Activated naive CD8-positive, alpha-beta T cell treated with anti-CD3 and anti-CD28 coated beads, Interleukin-2, amount 10 ng/mL, durations not matched to agents 7 days and 5 days (primary cell): ENCODE data around the gene ANKS3. TPM values are rescaled to one million over a fixed set of nuclear protein-coding genes. Genes with fewer than 3 reads are reported as not detected.
"Not testable (repeated sequence)": the region's sequence is repeated elsewhere in the genome, so short reads cannot be mapped to it uniquely, and the experiment has no call there.

ENCODE experiments used
- ATAC-seq: fragments of 150-1000 bp; cut with Tn5 transposase; one replicate; pipeline ENCODE4 v1.10.0; 2021; ENCODE audit warnings: low read depth, moderate library complexity
- POLR2A ChIA-PET: fragments of 350-600 bp; sonication (Branson Sonifier 250); formaldehyde crosslinking; loops from one replicate; lab custom pipeline; 2021; ENCODE audit warnings: antibody characterized with exemption; lab: Charles Lee
- DNase-seq: peaks from one replicate; pipeline ENCODE4 v3.0.0; 2021
- H3K27ac Mint-ChIP-seq: one replicate; pipeline ENCODE4 v1.8.0; 2022; ENCODE audit warnings: mild to moderate bottlenecking, mixed read lengths
- H3K27me3 Mint-ChIP-seq: one replicate; pipeline ENCODE4 v1.8.0; 2022; ENCODE audit warnings: mild to moderate bottlenecking, moderate library complexity, mixed read lengths
- H3K36me3 Mint-ChIP-seq: one replicate; pipeline ENCODE4 v1.8.0; 2021; ENCODE audit warnings: mild to moderate bottlenecking, mixed read lengths
- H3K4me1 Mint-ChIP-seq: one replicate; pipeline ENCODE4 v1.8.0; 2021; ENCODE audit warnings: mixed read lengths
- H3K4me3 Mint-ChIP-seq: one replicate; pipeline ENCODE4 v1.8.0; 2022; ENCODE audit warnings: mild to moderate bottlenecking, moderate library complexity, mixed read lengths
- H3K9me3 Mint-ChIP-seq: one replicate; pipeline ENCODE4 v1.8.0; 2021; ENCODE audit warnings: mixed read lengths
- total RNA-seq, 2 experiments: library from RNA; stranded (reverse); gene quantifications; one replicate each; pipeline ENCODE4 v1.2.3, GENCODE V29; 2021

The ANKS3 gene
- total RNA-seq, 2 experiments from 2014 or later, result 20.4 to 20.5 TPM

DNA sequence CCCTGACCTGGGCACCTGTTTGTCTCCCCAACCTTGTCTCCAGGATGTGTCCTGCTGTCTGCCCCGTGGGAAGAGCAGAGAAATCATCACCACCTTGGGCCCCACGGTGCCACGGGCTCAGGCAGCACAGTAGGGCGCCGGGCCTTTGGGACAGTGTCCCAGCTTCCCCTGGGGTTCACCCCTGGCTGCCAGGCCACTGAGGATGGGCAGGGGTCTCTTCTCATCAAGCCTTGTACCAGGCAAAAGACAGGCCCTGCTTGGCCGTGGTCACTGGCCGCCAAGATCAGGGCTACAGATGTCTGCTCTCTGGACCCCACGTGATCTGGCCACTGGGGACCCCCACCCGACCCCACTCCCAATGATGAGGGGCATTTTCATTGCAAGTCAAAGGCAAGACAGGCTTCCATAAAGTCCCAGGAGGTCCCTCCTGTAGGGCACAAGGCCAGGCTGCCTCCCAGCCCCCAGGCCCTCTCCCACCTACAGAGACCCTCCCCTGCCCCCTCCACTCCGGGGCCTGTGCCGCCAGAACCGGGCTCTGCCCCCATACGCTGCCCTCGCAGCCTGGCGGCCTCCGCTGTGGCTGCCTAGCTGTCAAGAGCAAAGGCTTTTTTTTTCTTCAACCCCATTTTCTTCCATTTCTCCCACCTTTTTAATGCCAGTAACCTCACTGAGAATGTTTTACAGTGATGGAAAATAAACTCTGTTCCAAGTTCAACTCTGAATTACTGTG is 14.8 kb upstream of the ANKS3 start:
- H3K9me3 Mint-ChIP-seq, result no peaks in the 10 kb centered on the region
- H3K27ac Mint-ChIP-seq, result peak overlapping the region; percentile 77
- H3K27me3 Mint-ChIP-seq, result no peaks in the 10 kb centered on the region
- peak overlapping the region; percentile 16 for H3K4me3 Mint-ChIP-seq
- H3K36me3 Mint-ChIP-seq, result peaks cover 2% of the 10 kb centered on the region
- POLR2A ChIA-PET, result interaction anchor here (0.7 to 4.0 kb wide), 4 partner anchors 12 to 25 kb away, joined by 3 to 28 read pairs (median 6); partner anchors contain the start of genes ANKS3, DNAAF8 and ZNF500
- DNase-seq (no peak), ATAC-seq (no peak)
- peaks cover 16% of the 10 kb centered on the region for H3K4me1 Mint-ChIP-seq

DNA sequence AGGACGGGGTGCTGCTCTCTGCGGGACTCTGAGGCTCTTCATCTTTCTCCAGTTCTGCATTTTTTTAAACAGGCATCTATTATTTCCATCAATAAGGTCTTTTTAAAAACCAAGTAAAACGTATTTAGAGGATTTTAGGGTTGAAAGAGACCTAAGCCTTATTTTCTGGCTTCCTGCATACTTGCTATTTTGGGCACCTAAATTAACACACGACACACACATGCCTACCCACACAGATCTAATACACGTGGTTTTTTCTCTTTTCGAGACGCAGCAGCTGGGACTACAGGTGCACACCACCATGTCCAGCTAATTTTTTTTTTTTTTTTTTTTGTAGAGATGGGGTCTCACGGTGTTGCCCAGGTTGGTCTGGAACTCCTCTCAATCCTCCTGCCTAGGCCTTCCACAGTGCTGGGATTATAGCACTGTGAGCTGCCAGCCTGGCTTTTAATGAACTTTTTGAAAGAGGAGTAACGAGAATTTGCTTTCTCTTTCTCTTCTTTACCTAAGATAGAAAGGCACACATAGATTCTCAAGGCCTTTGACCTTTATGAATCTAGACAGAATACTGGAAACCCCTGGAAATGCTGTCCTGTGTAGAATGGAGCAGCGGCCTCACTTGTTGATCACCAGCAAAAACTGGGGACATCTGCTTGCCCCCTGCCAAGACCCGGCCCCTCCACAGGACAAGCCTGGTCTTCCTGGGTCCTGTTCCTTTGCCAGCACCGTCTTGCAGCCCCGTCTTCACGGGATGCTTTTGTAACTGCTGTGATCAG is 14.0 kb upstream of the ANKS3 start:
- peak; percentile 44 for ATAC-seq
- peaks cover 2% of the 10 kb centered on the region for H3K36me3 Mint-ChIP-seq

DNA sequence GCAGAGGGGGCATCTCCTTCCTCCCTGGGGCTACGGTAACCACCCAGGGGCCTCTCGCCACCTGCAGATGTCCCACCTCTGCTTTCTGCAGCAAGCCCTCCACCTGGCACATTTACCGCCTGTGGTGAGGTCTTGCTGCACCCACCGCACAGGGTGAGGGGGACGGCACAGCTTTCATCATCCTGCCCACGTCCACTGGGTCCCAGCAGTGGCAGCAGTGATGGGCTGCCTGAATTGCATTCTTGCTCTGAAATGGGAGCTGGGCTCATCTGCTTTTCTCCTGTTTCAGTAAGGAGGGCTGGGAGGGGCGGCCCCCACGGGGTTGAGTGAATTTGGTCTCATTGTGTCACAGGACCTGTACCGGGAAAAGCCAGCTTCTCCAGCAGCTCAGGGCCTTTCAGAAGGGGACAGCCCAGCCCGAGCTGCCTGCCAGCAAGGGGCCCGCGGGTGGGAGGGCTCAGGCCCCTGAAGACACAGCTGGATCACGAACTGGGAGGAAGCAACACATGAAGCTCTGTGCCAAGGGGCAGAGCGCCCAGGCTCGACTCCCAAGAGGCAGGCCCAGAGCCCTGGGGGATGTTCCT is 13.0 kb upstream of the ANKS3 start:
- DNase-seq (no peak), ATAC-seq (no peak)
- Mint-ChIP-seq H3K27me3 (peaks cover 2% of the 10 kb centered on the region), H3K4me1 (peaks cover 23% of the 10 kb centered on the region), H3K9me3 (no peaks in the 10 kb centered on the region), H3K27ac (peak overlapping the region; percentile 77), H3K4me3 (no peak overlapping the region), H3K36me3 (peaks cover 2% of the 10 kb centered on the region)
- POLR2A ChIA-PET, result interaction anchor here (1.1 to 4.0 kb wide), 5 partner anchors 8 to 99 kb away, joined by 3 to 28 read pairs (median 6); partner anchors contain the start of genes ANKS3, DNAAF8, NUDT16L1 and ZNF500

More for the DNA sequence above, 14.0 kb upstream of the ANKS3 start:
- H3K9me3 Mint-ChIP-seq, result no peaks in the 10 kb centered on the region
- no peaks in the 10 kb centered on the region for H3K27me3 Mint-ChIP-seq
- peak overlapping the region; percentile 77 for H3K27ac Mint-ChIP-seq
- no peak for DNase-seq
- peaks cover 22% of the 10 kb centered on the region for H3K4me1 Mint-ChIP-seq
- POLR2A ChIA-PET, result interaction anchor here (1.0 to 4.0 kb wide), 6 partner anchors 9 to 98 kb away, joined by 3 to 28 read pairs (median 6); partner anchors contain the start of genes ANKS3, DNAAF8, NUDT16L1 and ZNF500
- peak overlapping the region; percentile 49 for H3K4me3 Mint-ChIP-seq

DNA sequence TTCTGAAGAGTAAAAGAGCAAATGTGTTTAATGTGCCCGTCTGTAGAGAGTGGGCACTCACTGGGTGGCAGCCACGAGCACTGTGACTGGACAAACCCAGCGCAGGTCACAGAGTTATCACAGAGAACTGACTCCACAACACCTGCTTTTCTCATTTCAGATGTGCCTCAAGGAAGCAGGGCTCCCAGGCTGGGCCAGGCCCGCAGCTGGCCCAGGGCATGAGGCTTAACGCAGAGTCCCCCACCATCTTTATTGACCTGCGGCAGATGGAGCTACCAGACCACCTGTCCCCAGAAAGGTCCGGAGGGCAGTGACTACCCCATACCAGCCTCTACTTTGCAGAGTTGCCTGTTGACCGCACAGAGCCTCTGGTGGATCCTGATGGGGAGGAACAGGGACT is 12.1 kb upstream of the ANKS3 start:
- Mint-ChIP-seq H3K4me1 (peaks cover 23% of the 10 kb centered on the region), H3K36me3 (no peaks in the 10 kb centered on the region), H3K9me3 (no peaks in the 10 kb centered on the region), H3K4me3 (no peak overlapping the region), H3K27ac (no peak overlapping the region), H3K27me3 (peaks cover 4% of the 10 kb centered on the region)
- ATAC-seq (no peak), DNase-seq (no peak)
- POLR2A ChIA-PET, result interaction anchor here (1.9 to 4.0 kb wide), 2 partner anchors 11 to 53 kb away, joined by 6 to 28 read pairs; partner anchors contain the start of genes ANKS3, DNAAF8 and NUDT16L1

DNA sequence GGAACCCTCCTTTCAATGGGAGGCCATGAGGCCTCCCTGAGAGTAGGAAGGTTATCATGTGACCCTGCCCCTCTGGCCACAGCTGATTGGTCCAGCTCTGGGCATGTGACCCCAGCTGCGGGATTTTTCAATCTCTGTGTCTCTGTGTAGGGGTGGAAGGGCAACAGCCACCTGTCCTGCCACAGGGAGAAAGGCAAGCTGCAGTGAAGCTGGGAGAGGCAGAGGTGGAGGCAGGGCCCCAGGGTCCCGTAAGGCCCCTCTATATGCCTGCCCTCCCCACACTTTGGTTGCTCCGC is 11.2 kb upstream of the ANKS3 start:
- POLR2A ChIA-PET, result interaction anchor here (2.3 kb wide), 1 partner anchor 11 kb away, joined by 9 read pairs; the partner anchor contains the start of genes ANKS3 and DNAAF8
- DNase-seq, result no peak
- no peaks in the 10 kb centered on the region for H3K36me3 Mint-ChIP-seq
- H3K27ac Mint-ChIP-seq, result no peak overlapping the region
- no peaks in the 10 kb centered on the region for H3K9me3 Mint-ChIP-seq
- no peak overlapping the region for H3K4me3 Mint-ChIP-seq
- no peak for ATAC-seq
- peaks cover 23% of the 10 kb centered on the region for H3K4me1 Mint-ChIP-seq
- peaks cover 4% of the 10 kb centered on the region for H3K27me3 Mint-ChIP-seq

DNA sequence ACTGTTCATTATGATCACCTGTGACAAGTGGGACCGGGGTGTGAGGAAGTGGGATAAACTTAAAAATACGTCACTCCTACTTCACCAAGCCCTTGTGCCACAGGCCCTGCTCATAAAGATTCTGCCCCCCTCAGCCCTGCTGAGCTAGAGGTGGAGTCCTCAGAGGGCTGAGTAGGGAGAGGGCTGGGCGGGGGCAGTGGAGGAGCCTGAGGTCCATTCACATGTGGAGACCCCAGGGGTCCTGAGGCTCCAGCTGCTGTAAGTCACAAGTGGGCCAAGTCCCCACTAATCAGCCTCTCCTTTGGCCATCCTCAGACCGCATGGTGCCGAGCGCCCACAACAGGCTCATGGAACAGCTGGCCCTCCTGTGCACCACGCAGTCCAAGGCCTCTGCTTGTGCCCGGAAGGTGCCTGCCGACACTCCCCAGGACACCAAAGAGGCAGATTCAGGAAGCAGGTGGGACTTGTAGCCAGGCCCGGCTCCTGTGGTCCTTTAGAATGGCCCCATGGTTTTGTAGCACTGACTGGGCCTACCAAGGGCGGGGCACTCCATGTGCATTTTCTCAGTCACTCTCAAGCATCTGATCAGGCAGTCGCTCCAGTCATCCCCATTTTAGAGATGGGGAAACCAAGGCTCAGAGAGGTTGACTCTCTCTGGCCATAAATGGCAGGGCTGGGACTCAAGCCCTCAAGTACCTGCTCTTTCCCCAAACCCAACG is 10.6 kb upstream of the ANKS3 start:
- Mint-ChIP-seq H3K4me1 (peaks cover 23% of the 10 kb centered on the region), H3K4me3 (no peak overlapping the region), H3K27ac (no peak overlapping the region), H3K27me3 (peaks cover 4% of the 10 kb centered on the region), H3K9me3 (no peaks in the 10 kb centered on the region), H3K36me3 (no peaks in the 10 kb centered on the region)
- no peak for ATAC-seq
- no peak for DNase-seq
- POLR2A ChIA-PET, result interaction anchor here (2.3 kb wide), 1 partner anchor 10 kb away, joined by 9 read pairs; the partner anchor contains the start of genes ANKS3 and DNAAF8

DNA sequence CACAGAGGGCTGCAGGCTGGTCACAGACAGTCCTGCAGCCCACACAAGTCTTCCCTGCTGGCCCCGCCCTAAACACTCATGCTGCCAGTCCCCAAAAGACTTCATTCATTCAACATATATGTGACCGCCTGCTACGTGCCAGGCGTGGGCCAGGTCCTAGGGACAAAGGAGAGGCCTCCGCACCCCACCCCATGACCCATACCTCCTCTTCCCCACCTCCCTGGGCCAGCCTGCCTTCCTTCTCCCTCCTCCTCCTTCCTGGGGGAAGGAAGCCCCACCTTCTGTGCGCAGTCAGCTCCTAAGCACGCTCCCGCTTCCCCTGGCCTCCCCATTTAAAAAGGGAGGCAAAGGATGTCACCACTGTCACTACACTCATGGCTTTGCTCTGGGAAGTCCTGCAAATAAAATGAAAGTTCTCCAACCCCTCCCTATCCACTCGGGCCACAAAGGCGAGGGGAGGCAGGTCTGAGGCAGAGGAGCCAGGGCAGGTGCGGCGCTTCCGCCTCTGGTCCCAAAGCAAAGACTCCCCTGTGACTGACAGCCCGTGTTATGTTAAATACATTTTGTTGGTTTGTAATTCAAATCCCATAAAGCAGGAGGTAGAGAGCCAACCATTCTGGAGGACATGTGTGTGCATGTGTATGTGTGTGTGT is 9.3 kb upstream of the ANKS3 start:
- peak overlapping the region; percentile 76 for H3K4me3 Mint-ChIP-seq

DNA sequence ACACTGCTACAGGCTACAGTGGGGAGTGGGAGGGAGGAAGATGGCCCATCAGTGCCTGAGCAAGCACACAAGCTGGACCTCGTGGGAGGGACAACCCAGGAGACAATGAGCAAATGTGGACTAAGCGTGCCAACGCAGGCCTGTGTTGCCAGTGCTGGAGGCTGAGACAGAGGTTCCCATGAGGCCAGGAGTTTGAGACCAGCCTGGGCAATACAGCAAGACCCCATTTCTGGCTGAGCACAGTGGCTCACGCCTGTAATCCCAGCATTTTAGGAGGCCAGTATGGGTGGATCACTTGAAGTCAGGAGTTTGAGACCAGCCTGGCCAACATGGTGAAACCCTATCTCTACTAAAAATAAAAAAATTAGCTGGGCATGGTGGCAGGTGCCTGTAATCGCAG is 4.3 kb upstream of the ANKS3 start:
- not testable (repeated sequence) for DNase-seq, H3K27me3 Mint-ChIP-seq, H3K9me3 Mint-ChIP-seq, ATAC-seq, H3K36me3 Mint-ChIP-seq, H3K4me3 Mint-ChIP-seq
- POLR2A ChIA-PET, result interaction anchor here (1.2 kb wide), 1 partner anchor 9 kb away, joined by 4 read pairs; no protein-coding TSS in a partner anchor
- Mint-ChIP-seq H3K27ac (peak overlapping the region; percentile 54), H3K4me1 (peaks cover 13% of the 10 kb centered on the region)

More for the DNA sequence above, 9.3 kb upstream of the ANKS3 start:
- Mint-ChIP-seq H3K9me3 (no peaks in the 10 kb centered on the region), H3K36me3 (no peaks in the 10 kb centered on the region), H3K27ac (peak overlapping the region; percentile 85), H3K27me3 (peaks cover 4% of the 10 kb centered on the region), H3K4me1 (peaks cover 19% of the 10 kb centered on the region)
- DNase-seq (no peak), ATAC-seq (no peak)
- POLR2A ChIA-PET, result interaction anchor here (2.3 kb wide), 1 partner anchor 9 kb away, joined by 9 read pairs; the partner anchor contains the start of genes ANKS3 and DNAAF8

DNA sequence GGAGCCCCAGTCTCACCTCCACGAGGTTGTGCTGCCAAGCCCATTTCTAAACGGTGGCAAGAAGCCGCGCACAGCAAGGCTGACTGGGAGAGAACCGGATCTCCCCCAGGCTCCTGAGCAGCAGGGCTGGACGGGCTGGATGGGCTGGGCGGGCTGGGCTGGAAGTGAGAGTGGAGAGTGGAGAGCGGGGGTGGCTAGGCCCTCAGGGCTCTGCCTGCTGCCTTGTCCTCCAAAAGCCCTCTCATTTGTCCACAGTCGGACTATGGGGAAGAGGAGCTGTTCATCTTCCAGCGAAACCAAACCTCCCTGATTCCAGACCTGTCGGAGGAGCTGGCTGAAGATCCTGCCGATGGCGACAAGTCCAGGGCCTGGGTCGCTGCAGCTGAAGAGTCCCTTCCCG is 3.5 kb upstream of the ANKS3 start:
- Mint-ChIP-seq H3K9me3 (no peaks in the 10 kb centered on the region), H3K36me3 (no peaks in the 10 kb centered on the region), H3K4me1 (peaks cover 15% of the 10 kb centered on the region), H3K27me3 (peaks cover 4% of the 10 kb centered on the region), H3K27ac (no peak overlapping the region), H3K4me3 (no peak overlapping the region)
- POLR2A ChIA-PET, result no interaction called here
- no peak for DNase-seq
- ATAC-seq, result no peak

DNA sequence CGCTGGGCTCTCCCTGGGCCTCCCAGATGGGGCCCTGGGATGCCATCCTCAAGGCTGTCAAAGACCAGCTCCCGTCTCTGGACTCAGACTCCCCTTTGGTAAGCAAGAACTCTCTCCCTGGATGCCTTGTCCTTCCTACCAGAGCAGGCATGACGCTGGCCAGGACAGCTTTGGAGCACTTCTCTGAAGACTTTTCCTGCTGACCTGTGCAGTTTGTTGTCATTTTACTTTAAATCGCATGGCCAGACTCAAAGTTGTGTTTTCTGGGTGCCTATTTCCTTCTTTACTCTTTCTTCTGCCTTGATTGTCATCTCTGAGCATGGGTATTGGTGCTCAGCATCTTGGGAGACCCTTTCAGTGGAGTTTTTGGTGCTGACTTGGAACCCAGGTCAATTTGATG is 2.5 kb upstream of the ANKS3 start:
- H3K4me3 Mint-ChIP-seq, result no peak overlapping the region
- H3K36me3 Mint-ChIP-seq, result no peaks in the 10 kb centered on the region
- H3K27ac Mint-ChIP-seq, result no peak overlapping the region
- DNase-seq, result no peak
- no peak for ATAC-seq
- peaks cover 15% of the 10 kb centered on the region for H3K4me1 Mint-ChIP-seq
- H3K9me3 Mint-ChIP-seq, result no peaks in the 10 kb centered on the region
- POLR2A ChIA-PET, result interaction anchor here (0.5 to 4.0 kb wide), 2 partner anchors 11 to 177 kb away, joined by 4 to 28 read pairs; no protein-coding TSS in a partner anchor
- H3K27me3 Mint-ChIP-seq, result no peaks in the 10 kb centered on the region

DNA sequence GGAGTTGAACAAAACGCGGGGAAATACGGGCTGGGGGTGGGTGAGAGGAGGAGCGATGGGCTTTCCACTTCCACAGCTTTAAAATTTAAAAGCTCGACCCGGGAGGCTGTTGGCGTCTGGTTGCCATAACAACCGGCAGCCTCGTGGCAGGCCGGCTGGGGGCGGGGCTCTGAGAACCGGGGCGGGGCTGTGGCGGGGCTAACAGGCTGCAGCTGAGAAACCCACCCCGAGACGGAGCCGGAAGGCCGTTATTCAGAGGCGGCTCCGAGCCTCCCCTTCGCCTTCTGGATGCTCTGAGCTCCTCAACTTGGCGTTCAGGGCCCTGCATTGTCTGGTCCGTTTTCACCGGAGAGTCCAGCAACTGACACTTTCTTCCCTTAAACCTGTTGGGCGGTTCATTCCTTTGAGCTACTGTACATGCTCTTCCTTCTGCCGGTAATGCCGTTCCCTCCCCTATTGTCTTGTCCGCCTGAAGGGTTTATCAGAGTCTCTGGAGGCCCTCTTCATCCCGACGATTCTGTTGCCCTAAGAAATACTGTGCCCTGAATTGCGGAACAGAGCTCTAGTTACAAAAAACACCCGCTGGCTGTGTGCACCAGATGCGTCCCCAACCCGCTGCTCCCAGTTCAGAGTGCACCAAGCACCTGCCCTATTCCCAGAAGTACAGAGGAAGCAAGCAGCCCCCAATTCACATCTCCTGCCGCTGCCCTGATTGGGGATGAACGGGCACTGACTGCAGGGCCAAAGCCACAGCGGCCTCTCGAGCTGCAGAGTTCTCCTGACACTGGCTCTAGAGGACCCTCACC is 862 bp upstream of the ANKS3 start:
- H3K27ac Mint-ChIP-seq, result peak overlapping the region; percentile 81
- POLR2A ChIA-PET, result interaction anchor here (0.5 to 4.0 kb wide), 24 partner anchors 9 to 258 kb away, joined by 3 to 28 read pairs (median 5); partner anchors contain the start of genes HMOX2, NUDT16L1, ROGDI and ZNF500
- H3K9me3 Mint-ChIP-seq, result no peaks in the 10 kb centered on the region
- no peaks in the 10 kb centered on the region for H3K27me3 Mint-ChIP-seq
- H3K4me1 Mint-ChIP-seq, result peaks cover 15% of the 10 kb centered on the region
- peak; percentile 97 for DNase-seq
- ATAC-seq, result peak; percentile 80
- no peaks in the 10 kb centered on the region for H3K36me3 Mint-ChIP-seq
- H3K4me3 Mint-ChIP-seq, result peak overlapping the region; percentile 83
